Endothelial cell (in vitro differentiated cells): ENCODE results near the gene RAB26. TPM values are rescaled to one million over a fixed set of nuclear protein-coding genes. Genes with fewer than 3 reads are reported as not detected.

Experiments
- DNase-seq: peaks from one replicate; pipeline ENCODE4 v3.0.0; 2021; ENCODE audit warnings: low spot score
- H3K27ac Mint-ChIP-seq: one replicate; pipeline ENCODE4 v1.8.0; 2021; ENCODE audit warnings: mixed read lengths, inconsistent platforms; ENCODE audit not compliant: unreplicated experiment
- H3K27me3 Mint-ChIP-seq: one replicate; pipeline ENCODE4 v1.8.0; 2021; ENCODE audit warnings: mild to moderate bottlenecking, moderate library complexity, mixed read lengths, inconsistent platforms; ENCODE audit not compliant: unreplicated experiment
- H3K36me3 Mint-ChIP-seq: one replicate; pipeline ENCODE4 v1.8.0; 2021; ENCODE audit warnings: mild to moderate bottlenecking, low read depth, mixed read lengths, inconsistent platforms; ENCODE audit not compliant: unreplicated experiment
- H3K4me1 Mint-ChIP-seq: one replicate; pipeline ENCODE4 v1.8.0; 2021; ENCODE audit warnings: mild to moderate bottlenecking, mixed read lengths, inconsistent platforms; ENCODE audit not compliant: unreplicated experiment
- H3K4me3 Mint-ChIP-seq: one replicate; pipeline ENCODE4 v1.8.0; 2021; ENCODE audit warnings: mild to moderate bottlenecking, mixed read lengths, inconsistent platforms; ENCODE audit not compliant: unreplicated experiment
- H3K9me3 Mint-ChIP-seq: one replicate; pipeline ENCODE4 v1.8.0; 2021; ENCODE audit warnings: mixed read lengths, inconsistent platforms; ENCODE audit not compliant: unreplicated experiment
- CTCF ChIP-seq: fragments of 200-600 bp; sonication (generic); IDR thresholded peaks from one replicate; pipeline ENCODE4 v1.5.0; 2021; ENCODE audit warnings: antibody characterized with exemption; ENCODE audit not compliant: unreplicated experiment
- total RNA-seq: library from RNA; stranded (reverse); fragmentation: NEBNext Ultra II Directional; extraction: Animal tissue kit (Norgen Biotek cat#: 25700); gene quantifications from one replicate; pipeline ENCODE4 v1.2.1, GENCODE V29; 2021; ENCODE audit not compliant: unreplicated experiment

Gene RAB26
- total RNA-seq, 1 donor from 2014 or later: 1.9 TPM

GRCh38 chr16:2187212-2187611 is 38.8 kb downstream of the RAB26 start:
- Mint-ChIP-seq H3K27me3 (peaks cover 19% of the 10 kb centered on the region), H3K36me3 (peaks cover 3% of the 10 kb centered on the region), H3K4me1 (no peaks in the 10 kb centered on the region), H3K4me3 (no peak overlapping the region), H3K9me3 (no peaks in the 10 kb centered on the region), H3K27ac (no peak overlapping the region)
- DNase-seq: no peak
- TF ChIP-seq CTCF: no peak

- no peaks in the 10 kb centered on the region for H3K4me1 Mint-ChIP-seq
- H3K27ac Mint-ChIP-seq: no peak overlapping the region
- H3K27me3 Mint-ChIP-seq: peaks cover 16% of the 10 kb centered on the region
- H3K36me3 Mint-ChIP-seq: no peaks in the 10 kb centered on the region
- TF ChIP-seq CTCF: no peak
- no peak overlapping the region for H3K4me3 Mint-ChIP-seq
- no peaks in the 10 kb centered on the region for H3K9me3 Mint-ChIP-seq
- DNase-seq: no peak
Observed at GRCh38 chr16:2188395-2188794, 40.0 kb downstream of the RAB26 start.

GRCh38 chr16:2189252-2189893 is 40.9 kb downstream of the RAB26 start:
- TF ChIP-seq CTCF: no peak
- Mint-ChIP-seq H3K4me3 (no peak overlapping the region), H3K27ac (no peak overlapping the region), H3K27me3 (peaks cover 16% of the 10 kb centered on the region), H3K36me3 (no peaks in the 10 kb centered on the region), H3K4me1 (no peaks in the 10 kb centered on the region), H3K9me3 (no peaks in the 10 kb centered on the region)
- no peak for DNase-seq

- no peak for TF ChIP-seq CTCF
- Mint-ChIP-seq H3K27ac (no peak overlapping the region), H3K4me3 (no peak overlapping the region), H3K36me3 (no peaks in the 10 kb centered on the region), H3K9me3 (no peaks in the 10 kb centered on the region), H3K27me3 (peaks cover 20% of the 10 kb centered on the region), H3K4me1 (no peaks in the 10 kb centered on the region)
- DNase-seq: no peak
Observed at GRCh38 chr16:2190002-2190658, 41.7 kb downstream of the RAB26 start.
